HepG2 (cell line): Measurements from ENCODE around the gene MTA2. TPM values are rescaled to one million over a fixed set of nuclear protein-coding genes. Genes with fewer than 3 reads are reported as not detected.

Source experiments
- MED8 ChIP-seq: sonication (generic); formaldehyde crosslinking; IDR thresholded peaks from 2 replicates; pipeline ENCODE4 v1.8.1; 2023; ENCODE audit warnings: mild to moderate bottlenecking, missing genetic modification reagents; ENCODE audit not compliant: insufficient replicate concordance
- NCOA2 ChIP-seq: sonication (generic); formaldehyde crosslinking; IDR thresholded peaks from 2 replicates; pipeline ENCODE4 v1.8.0; 2022; ENCODE audit warnings: inconsistent platforms
- NONO ChIP-seq, 2 experiments: fragments of 450-650 bp in 1 of 2; sonication (generic) in 1 of 2; formaldehyde crosslinking in 1 of 2; IDR thresholded peaks in 1 of 2; conservative IDR thresholded peaks in 1 of 2; 2 replicates each; pipeline versions ENCODE4 v1.6.1 to v1.8.0; 2017 to 2022; ENCODE audit warnings: mild to moderate bottlenecking in 1 of 2, missing genetic modification reagents in 1 of 2, moderate library complexity in 1 of 2
- SMYD3 ChIP-seq: sonication (generic); formaldehyde crosslinking; IDR thresholded peaks from 2 replicates; pipeline ENCODE4 v1.8.1; 2023; ENCODE audit warnings: mild to moderate bottlenecking, missing genetic modification reagents
- ZNF282 ChIP-seq: fragments of 450-650 bp; IDR thresholded peaks from 2 replicates; pipeline ENCODE4 v1.6.1; 2018; ENCODE audit not compliant: partially characterized antibody
- ZNF562 ChIP-seq: sonication (generic); formaldehyde crosslinking; IDR thresholded peaks from 2 replicates; pipeline ENCODE4 v1.8.0; 2022; ENCODE audit warnings: missing genetic modification reagents, borderline replicate concordance
- ZNF7 ChIP-seq: IDR thresholded peaks from 2 replicates; pipeline ENCODE4 v1.6.1; 2016; ENCODE audit warnings: missing biosample characterization, missing genetic modification reagents
- ZNF768 ChIP-seq: sonication (generic); formaldehyde crosslinking; IDR thresholded peaks from 2 replicates; pipeline ENCODE4 v1.4.0; 2020; ENCODE audit warnings: missing genetic modification reagents
- polyA plus RNA-seq, 8 experiments: library from polyadenylated mRNA; depleted of rRNA in 3 of 8; stranded (reverse) in 7 of 8; unstranded in 1 of 8; fragments of >200 nt; fragmentation: Illumina TruSeq in 4 of 8; extraction: Trizol in 4 of 8; gene quantifications; 2 replicates each; pipeline versions ENCODE4 v1.2.1 to v1.2.3, GENCODE V29; 2011 to 2016; ENCODE audit warnings: low read depth in 4 of 8, missing spikeins in 1 of 8, mixed read lengths in 1 of 8; ENCODE audit not compliant: insufficient read depth in 1 of 8
- total RNA-seq, 5 experiments: library from RNA; depleted of rRNA; stranded (reverse); fragments of >200 nt; fragmentation: Illumina TruSeq; extraction: Trizol; gene quantifications; 2 replicates each; pipeline ENCODE4 v1.2.3, GENCODE V29; 2016; ENCODE audit warnings: low read depth in 1 of 5
- TF ChIP-seq, protein P1 (sequence below): sonication (generic); formaldehyde crosslinking; IDR thresholded peaks from 2 replicates; pipeline ENCODE4 v1.5.0; 2020; ENCODE audit warnings: mild to moderate bottlenecking, missing genetic modification reagents
- TF ChIP-seq, protein P2 (sequence below): IDR thresholded peaks from 2 replicates; pipeline ENCODE4 v1.6.1; 2016; ENCODE audit warnings: low read depth, borderline replicate concordance
- TF ChIP-seq, protein P3 (sequence below): IDR thresholded peaks from 2 replicates; pipeline ENCODE4 v1.6.1; 2016; ENCODE audit warnings: missing genetic modification reagents, missing compliant biosample characterization
- TF ChIP-seq, protein P4 (sequence below): sonication (generic); formaldehyde crosslinking; IDR thresholded peaks from 2 replicates; pipeline ENCODE4 v1.8.1; 2022; ENCODE audit warnings: low read depth, mild to moderate bottlenecking, missing genetic modification reagents
- TF ChIP-seq, protein P5 (sequence below): sonication (generic); formaldehyde crosslinking; IDR thresholded peaks from 2 replicates; pipeline ENCODE4 v1.4.0; 2020; ENCODE audit warnings: missing genetic modification reagents
- TF ChIP-seq, protein P6 (sequence below): sonication (generic); formaldehyde crosslinking; IDR thresholded peaks from 2 replicates; pipeline ENCODE4 v1.8.1; 2023; ENCODE audit warnings: mild to moderate bottlenecking, missing genetic modification reagents
- TF ChIP-seq, protein P7 (sequence below): sonication (generic); formaldehyde crosslinking; IDR thresholded peaks from 2 replicates; pipeline ENCODE4 v1.8.0; 2022; ENCODE audit warnings: mild to moderate bottlenecking, missing genetic modification reagents, moderate library complexity

MTA2 gene
- total and polyA plus RNA-seq, 2 of the 13 experiments (the other 11 are each of a cell fraction or from before 2014, with no cell fraction given): 14.0 to 70.0 TPM

DNA sequence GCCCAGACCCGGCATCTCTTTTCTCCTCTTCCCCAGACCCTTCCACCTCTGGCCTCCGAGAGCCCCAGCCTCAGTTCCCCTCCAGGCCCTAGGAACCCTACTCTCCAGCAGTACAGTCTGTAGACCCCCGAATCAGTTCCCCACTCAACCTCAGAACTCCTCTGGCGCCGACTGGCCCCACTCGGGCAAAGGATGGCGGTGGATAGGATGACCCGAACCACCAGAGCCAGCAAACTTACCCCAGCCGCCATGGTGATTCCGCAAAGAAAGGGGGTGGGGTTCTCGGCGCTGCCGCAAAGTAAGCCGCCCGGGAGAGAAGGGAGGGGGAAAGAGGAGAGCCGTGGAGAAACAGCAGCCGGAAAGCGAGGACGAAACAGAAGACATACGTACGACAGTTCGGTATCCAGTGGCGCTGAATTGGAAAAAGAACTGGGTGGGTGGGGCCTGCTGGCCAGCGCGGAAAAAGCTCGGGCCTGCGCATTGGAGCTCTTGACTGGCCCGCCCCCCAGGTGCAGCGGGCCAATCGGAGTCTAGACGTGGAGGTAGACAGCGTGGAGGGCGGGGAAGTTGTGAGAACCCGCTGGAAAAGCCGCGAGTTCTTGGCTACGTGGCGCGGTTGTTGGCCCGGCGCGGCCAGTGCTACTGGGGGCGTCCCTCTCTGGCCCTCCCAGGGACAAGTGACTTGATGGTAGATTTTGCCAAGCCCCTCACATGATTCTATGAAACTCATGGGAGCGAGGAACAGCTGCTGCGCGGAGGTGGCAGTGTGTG, 27.9 kb downstream of the MTA2 start, which contains the start of gene EEF1G (continued):
- TF ChIP-seq, protein P1, sequence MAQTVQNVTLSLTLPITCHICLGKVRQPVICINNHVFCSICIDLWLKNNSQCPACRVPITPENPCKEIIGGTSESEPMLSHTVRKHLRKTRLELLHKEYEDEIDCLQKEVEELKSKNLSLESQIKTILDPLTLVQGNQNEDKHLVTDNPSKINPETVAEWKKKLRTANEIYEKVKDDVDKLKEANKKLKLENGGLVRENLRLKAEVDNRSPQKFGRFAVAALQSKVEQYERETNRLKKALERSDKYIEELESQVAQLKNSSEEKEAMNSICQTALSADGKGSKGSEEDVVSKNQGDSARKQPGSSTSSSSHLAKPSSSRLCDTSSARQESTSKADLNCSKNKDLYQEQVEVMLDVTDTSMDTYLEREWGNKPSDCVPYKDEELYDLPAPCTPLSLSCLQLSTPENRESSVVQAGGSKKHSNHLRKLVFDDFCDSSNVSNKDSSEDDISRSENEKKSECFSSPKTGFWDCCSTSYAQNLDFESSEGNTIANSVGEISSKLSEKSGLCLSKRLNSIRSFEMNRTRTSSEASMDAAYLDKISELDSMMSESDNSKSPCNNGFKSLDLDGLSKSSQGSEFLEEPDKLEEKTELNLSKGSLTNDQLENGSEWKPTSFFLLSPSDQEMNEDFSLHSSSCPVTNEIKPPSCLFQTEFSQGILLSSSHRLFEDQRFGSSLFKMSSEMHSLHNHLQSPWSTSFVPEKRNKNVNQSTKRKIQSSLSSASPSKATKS (CRISPR knock-in tag): no peak
- TF ChIP-seq, protein P2, sequence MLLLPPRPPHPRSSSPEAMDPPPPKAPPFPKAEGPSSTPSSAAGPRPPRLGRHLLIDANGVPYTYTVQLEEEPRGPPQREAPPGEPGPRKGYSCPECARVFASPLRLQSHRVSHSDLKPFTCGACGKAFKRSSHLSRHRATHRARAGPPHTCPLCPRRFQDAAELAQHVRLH (CRISPR knock-in tag): no peak
- TF ChIP-seq MED8 (CRISPR knock-in tag) (peak; percentile 81), NCOA2 (CRISPR knock-in tag) (peak; percentile 37; the same call in 1 of the 2 replicates), ZNF768 (CRISPR knock-in tag) (0 out of 2 replicates have a peak, but pooled peaks have one; percentile 4), ZNF282 (no peak), NONO (IDR thresholded peaks at IDR 0.05) (no peak), NONO (CRISPR knock-in tag; conservative IDR thresholded peaks at IDR 0.05) (peak; percentile 88), SMYD3 (CRISPR knock-in tag) (no peak), ZNF562 (CRISPR knock-in tag) (no peak), ZNF7 (CRISPR knock-in tag) (no peak)
- TF ChIP-seq, protein P3, sequence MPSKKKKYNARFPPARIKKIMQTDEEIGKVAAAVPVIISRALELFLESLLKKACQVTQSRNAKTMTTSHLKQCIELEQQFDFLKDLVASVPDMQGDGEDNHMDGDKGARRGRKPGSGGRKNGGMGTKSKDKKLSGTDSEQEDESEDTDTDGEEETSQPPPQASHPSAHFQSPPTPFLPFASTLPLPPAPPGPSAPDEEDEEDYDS (CRISPR knock-in tag): peak; percentile 85
- TF ChIP-seq, protein P4, sequence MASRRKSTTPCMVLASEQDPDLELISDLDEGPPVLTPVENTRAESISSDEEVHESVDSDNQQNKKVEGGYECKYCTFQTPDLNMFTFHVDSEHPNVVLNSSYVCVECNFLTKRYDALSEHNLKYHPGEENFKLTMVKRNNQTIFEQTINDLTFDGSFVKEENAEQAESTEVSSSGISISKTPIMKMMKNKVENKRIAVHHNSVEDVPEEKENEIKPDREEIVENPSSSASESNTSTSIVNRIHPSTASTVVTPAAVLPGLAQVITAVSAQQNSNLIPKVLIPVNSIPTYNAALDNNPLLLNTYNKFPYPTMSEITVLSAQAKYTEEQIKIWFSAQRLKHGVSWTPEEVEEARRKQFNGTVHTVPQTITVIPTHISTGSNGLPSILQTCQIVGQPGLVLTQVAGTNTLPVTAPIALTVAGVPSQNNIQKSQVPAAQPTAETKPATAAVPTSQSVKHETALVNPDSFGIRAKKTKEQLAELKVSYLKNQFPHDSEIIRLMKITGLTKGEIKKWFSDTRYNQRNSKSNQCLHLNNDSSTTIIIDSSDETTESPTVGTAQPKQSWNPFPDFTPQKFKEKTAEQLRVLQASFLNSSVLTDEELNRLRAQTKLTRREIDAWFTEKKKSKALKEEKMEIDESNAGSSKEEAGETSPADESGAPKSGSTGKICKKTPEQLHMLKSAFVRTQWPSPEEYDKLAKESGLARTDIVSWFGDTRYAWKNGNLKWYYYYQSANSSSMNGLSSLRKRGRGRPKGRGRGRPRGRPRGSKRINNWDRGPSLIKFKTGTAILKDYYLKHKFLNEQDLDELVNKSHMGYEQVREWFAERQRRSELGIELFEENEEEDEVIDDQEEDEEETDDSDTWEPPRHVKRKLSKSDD: no peak
- TF ChIP-seq, protein P5, sequence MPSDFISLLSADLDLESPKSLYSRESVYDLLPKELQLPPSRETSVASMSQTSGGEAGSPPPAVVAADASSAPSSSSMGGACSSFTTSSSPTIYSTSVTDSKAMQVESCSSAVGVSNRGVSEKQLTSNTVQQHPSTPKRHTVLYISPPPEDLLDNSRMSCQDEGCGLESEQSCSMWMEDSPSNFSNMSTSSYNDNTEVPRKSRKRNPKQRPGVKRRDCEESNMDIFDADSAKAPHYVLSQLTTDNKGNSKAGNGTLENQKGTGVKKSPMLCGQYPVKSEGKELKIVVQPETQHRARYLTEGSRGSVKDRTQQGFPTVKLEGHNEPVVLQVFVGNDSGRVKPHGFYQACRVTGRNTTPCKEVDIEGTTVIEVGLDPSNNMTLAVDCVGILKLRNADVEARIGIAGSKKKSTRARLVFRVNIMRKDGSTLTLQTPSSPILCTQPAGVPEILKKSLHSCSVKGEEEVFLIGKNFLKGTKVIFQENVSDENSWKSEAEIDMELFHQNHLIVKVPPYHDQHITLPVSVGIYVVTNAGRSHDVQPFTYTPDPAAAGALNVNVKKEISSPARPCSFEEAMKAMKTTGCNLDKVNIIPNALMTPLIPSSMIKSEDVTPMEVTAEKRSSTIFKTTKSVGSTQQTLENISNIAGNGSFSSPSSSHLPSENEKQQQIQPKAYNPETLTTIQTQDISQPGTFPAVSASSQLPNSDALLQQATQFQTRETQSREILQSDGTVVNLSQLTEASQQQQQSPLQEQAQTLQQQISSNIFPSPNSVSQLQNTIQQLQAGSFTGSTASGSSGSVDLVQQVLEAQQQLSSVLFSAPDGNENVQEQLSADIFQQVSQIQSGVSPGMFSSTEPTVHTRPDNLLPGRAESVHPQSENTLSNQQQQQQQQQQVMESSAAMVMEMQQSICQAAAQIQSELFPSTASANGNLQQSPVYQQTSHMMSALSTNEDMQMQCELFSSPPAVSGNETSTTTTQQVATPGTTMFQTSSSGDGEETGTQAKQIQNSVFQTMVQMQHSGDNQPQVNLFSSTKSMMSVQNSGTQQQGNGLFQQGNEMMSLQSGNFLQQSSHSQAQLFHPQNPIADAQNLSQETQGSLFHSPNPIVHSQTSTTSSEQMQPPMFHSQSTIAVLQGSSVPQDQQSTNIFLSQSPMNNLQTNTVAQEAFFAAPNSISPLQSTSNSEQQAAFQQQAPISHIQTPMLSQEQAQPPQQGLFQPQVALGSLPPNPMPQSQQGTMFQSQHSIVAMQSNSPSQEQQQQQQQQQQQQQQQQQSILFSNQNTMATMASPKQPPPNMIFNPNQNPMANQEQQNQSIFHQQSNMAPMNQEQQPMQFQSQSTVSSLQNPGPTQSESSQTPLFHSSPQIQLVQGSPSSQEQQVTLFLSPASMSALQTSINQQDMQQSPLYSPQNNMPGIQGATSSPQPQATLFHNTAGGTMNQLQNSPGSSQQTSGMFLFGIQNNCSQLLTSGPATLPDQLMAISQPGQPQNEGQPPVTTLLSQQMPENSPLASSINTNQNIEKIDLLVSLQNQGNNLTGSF (CRISPR knock-in tag): peak; percentile 34; the same call in 1 of the 2 replicates
- TF ChIP-seq, protein P6, sequence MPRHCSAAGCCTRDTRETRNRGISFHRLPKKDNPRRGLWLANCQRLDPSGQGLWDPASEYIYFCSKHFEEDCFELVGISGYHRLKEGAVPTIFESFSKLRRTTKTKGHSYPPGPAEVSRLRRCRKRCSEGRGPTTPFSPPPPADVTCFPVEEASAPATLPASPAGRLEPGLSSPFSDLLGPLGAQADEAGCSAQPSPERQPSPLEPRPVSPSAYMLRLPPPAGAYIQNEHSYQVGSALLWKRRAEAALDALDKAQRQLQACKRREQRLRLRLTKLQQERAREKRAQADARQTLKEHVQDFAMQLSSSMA: no peak
- TF ChIP-seq, protein P7, sequence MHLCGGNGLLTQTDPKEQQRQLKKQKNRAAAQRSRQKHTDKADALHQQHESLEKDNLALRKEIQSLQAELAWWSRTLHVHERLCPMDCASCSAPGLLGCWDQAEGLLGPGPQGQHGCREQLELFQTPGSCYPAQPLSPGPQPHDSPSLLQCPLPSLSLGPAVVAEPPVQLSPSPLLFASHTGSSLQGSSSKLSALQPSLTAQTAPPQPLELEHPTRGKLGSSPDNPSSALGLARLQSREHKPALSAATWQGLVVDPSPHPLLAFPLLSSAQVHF (CRISPR knock-in tag): no peak
